ENCODE measurements around the gene FDX2. TPM values are rescaled to one million over a fixed set of nuclear protein-coding genes. Genes with fewer than 3 reads are reported as not detected.

The FDX2 gene
- total RNA-seq, 1 donor from 2014 or later, result 27.4 TPM

DNA sequence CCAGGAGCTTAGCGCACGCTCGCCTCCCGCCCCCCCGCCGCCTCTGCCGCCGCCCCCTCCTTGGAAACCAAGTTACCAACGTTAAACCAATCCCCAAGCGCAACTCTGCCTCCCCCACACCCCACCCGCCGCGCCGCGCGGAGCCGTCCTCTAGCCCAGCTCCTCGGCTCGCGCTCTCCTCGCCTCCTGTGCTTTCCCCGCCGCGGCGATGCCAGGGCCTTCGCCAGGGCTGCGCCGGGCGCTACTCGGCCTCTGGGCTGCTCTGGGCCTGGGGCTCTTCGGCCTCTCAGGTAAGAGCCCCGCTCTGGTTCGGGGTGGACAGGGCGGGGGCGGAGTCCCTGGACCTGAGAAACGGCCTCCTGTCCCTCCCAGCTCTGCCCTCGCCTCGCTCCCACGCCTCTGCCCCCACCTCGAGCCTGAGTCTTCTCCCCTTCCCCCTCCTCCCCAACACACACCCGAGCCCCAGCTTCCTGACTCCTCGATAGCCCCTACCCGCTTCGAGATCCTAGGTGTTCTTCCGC lies 25.9 kb downstream of the FDX2 start, which contains the start of gene ICAM5:
Gene ICAM5, plus strand, starts transcription at position 117 of the 521 bp plus-strand sequence. Its CDS starts 92 bp downstream, at position 209.
- H3K36me3 Mint-ChIP-seq (ENCODE audit: unreplicated experiment), result peaks cover 9% of the 10 kb centered on the region
- peaks cover 46% of the 10 kb centered on the region for H3K4me1 Mint-ChIP-seq (ENCODE audit: unreplicated experiment)
- TF ChIP-seq, protein P1, sequence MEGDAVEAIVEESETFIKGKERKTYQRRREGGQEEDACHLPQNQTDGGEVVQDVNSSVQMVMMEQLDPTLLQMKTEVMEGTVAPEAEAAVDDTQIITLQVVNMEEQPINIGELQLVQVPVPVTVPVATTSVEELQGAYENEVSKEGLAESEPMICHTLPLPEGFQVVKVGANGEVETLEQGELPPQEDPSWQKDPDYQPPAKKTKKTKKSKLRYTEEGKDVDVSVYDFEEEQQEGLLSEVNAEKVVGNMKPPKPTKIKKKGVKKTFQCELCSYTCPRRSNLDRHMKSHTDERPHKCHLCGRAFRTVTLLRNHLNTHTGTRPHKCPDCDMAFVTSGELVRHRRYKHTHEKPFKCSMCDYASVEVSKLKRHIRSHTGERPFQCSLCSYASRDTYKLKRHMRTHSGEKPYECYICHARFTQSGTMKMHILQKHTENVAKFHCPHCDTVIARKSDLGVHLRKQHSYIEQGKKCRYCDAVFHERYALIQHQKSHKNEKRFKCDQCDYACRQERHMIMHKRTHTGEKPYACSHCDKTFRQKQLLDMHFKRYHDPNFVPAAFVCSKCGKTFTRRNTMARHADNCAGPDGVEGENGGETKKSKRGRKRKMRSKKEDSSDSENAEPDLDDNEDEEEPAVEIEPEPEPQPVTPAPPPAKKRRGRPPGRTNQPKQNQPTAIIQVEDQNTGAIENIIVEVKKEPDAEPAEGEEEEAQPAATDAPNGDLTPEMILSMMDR (IDR thresholded peaks at IDR 0.05), result no peak
- no peaks in the 10 kb centered on the region for H3K9me3 Mint-ChIP-seq (ENCODE audit: unreplicated experiment)
- DNase-seq (ENCODE audit: extremely low spot score, unreplicated experiment), result peak; percentile 84
- no peak within 1 kb of the TSS for H3K27ac Mint-ChIP-seq (ENCODE audit: unreplicated experiment)
- peaks cover 59% of the 10 kb centered on the region for H3K27me3 Mint-ChIP-seq (ENCODE audit: unreplicated experiment)
- H3K4me3 Mint-ChIP-seq (ENCODE audit: unreplicated experiment), result peak within 1 kb of the TSS; percentile 72

GRCh38 chr19:10289167-10289835 lies 26.5 kb downstream of the FDX2 start:
- Mint-ChIP-seq H3K4me1 (ENCODE audit: unreplicated experiment) (peaks cover 44% of the 10 kb centered on the region), H3K36me3 (ENCODE audit: unreplicated experiment) (peaks cover 10% of the 10 kb centered on the region), H3K27me3 (ENCODE audit: unreplicated experiment) (peaks cover 53% of the 10 kb centered on the region), H3K9me3 (ENCODE audit: unreplicated experiment) (no peaks in the 10 kb centered on the region), H3K27ac (ENCODE audit: unreplicated experiment) (no peak overlapping the region), H3K4me3 (ENCODE audit: unreplicated experiment) (peak overlapping the region; percentile 72)
- TF ChIP-seq, protein P1 (IDR thresholded peaks at IDR 0.05), result no peak
- DNase-seq (ENCODE audit: extremely low spot score, unreplicated experiment), result peak; percentile 84

- no peaks in the 10 kb centered on the region for H3K9me3 Mint-ChIP-seq (ENCODE audit: unreplicated experiment)
- peaks cover 47% of the 10 kb centered on the region for H3K27me3 Mint-ChIP-seq (ENCODE audit: unreplicated experiment)
- peaks cover 44% of the 10 kb centered on the region for H3K4me1 Mint-ChIP-seq (ENCODE audit: unreplicated experiment)
- peak overlapping the region; percentile 72 for H3K4me3 Mint-ChIP-seq (ENCODE audit: unreplicated experiment)
- no peak overlapping the region for H3K27ac Mint-ChIP-seq (ENCODE audit: unreplicated experiment)
- TF ChIP-seq, protein P1 (IDR thresholded peaks at IDR 0.05), result no peak
- DNase-seq (ENCODE audit: extremely low spot score, unreplicated experiment), result no peak
- H3K36me3 Mint-ChIP-seq (ENCODE audit: unreplicated experiment), result peaks cover 10% of the 10 kb centered on the region
These were observed 27.1 kb downstream of the FDX2 start for GRCh38 chr19:10288662-10289166.

DNA sequence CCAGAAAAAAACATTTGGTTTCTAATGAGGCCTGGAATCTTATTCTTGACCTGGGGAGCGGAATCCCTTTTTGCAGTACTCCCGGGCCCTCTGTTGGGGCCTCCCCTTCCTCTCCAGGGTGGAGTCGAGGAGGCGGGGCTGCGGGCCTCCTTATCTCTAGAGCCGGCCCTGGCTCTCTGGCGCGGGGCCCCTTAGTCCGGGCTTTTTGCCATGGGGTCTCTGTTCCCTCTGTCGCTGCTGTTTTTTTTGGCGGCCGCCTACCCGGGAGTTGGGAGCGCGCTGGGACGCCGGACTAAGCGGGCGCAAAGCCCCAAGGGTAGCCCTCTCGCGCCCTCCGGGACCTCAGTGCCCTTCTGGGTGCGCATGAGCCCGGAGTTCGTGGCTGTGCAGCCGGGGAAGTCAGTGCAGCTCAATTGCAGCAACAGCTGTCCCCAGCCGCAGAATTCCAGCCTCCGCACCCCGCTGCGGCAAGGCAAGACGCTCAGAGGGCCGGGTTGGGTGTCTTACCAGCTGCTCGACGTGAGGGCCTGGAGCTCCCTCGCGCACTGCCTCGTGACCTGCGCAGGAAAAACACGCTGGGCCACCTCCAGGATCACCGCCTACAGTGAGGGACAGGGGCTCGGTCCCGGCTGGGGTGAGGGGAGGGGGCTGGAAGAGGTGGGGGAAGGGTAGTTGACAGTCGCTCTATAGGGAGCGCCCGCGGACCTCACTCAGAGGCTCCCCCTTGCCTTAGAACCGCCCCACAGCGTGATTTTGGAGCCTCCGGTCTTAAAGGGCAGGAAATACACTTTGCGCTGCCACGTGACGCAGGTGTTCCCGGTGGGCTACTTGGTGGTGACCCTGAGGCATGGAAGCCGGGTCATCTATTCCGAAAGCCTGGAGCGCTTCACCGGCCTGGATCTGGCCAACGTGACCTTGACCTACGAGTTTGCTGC lies 28.7 kb downstream of the FDX2 start, which contains the start of gene ICAM4:
Gene ICAM4, plus strand, starts transcription at position 153 of the 935 bp plus-strand sequence. Its CDS starts 58 bp downstream, at position 211.
- Mint-ChIP-seq H3K27ac (ENCODE audit: unreplicated experiment) (no peak within 1 kb of the TSS), H3K27me3 (ENCODE audit: unreplicated experiment) (peaks cover 31% of the 10 kb centered on the region), H3K9me3 (ENCODE audit: unreplicated experiment) (no peaks in the 10 kb centered on the region), H3K4me1 (ENCODE audit: unreplicated experiment) (peaks cover 35% of the 10 kb centered on the region), H3K36me3 (ENCODE audit: unreplicated experiment) (peaks cover 8% of the 10 kb centered on the region), H3K4me3 (ENCODE audit: unreplicated experiment) (no peak within 1 kb of the TSS)
- DNase-seq (ENCODE audit: extremely low spot score, unreplicated experiment), result peak; percentile 81
- TF ChIP-seq, protein P1 (IDR thresholded peaks at IDR 0.05), result no peak
